Activated CD4-positive, alpha-beta T cell treated with anti-CD3 and anti-CD28 coated beads, Interleukin-2, Interleukin-4, amounts not matched to agents 100 ng/mL and 50 ng/mL, durations not matched to agents 16 hours and 8 hours (primary cell): Measurements from ENCODE around the gene CERS2.

Experiments
- DNase-seq: peaks from one replicate; pipeline ENCODE4 v3.0.0-alpha.2; 2020; ENCODE audit warnings: low spot score

CERS2 gene

DNA sequence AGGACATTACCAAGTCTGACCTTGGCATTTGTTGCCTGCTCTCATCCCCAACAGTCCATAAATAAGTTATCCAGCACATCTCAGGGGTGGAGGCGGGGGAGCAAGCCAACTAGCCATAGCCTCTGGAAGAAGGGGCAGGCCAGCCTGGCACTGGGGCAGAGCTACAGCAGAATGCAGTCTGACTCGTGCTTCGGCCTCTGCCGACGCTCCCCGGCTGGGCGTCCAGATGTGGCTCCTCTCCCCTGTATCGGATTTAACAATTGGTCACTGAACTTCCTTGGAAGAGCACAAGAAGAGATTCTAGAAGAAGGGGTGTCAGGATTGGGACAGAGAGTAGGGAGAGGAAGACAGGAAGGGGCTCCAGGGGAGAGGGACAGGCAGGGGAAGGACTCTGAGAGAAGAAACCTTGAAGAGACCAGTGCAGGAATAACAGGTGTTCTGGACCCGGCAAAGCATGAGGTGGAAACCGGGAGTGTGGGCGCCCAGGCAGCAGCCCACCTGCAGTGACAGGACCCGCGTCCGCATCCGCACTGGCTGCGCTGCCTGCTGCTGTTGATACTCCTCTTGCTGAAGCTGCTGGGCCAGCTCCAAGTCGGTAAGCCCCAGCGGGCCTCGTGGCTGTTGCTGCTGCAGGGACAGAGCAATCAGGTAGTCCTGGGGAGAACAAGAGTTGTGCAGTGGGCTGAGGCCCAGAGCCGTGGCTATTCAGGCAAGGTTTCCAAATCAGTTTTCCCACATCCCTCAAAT lies 22.7 kb upstream of the CERS2 start:
- DNase-seq: no peak

DNA sequence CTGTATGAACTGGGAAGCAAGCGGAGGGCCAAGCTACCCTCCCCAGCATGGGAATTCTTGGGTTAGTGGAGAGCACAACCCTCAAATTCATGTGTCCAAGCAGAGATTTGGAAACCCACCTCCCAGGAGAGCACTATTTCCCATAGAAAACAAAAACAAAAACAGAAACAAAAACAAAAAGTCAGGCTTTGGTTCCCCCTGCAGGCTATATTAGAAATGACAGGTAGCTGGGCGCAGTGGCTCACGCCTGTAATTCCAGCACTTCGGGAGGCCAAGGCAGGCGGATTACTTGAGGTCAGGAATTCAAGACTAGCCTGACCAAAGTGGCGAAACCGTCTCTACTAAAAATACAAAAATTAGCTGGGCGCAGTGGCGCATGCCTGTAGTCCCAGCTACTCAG lies 21.3 kb upstream of the CERS2 start:
- DNase-seq: no peak

DNA sequence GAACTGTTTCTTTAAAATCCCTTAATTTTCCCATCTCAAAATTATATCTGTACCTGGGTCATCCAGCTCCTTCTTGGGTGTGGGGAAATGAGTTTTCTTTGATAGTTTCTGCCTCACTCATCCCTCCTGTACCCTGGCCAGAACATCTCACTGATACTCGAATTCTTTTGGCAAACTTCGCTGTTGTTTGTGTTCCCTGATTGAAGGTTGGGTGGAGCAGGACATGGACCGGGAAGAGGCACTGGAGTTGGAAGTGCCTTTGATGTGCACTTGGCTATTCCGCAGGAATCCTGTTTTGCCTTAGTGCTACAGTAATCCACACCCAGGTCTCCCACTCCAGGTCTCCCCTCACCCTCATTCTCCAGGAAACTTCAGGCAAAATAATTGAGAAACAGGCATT lies 20.8 kb upstream of the CERS2 start:
- no peak for DNase-seq

DNA sequence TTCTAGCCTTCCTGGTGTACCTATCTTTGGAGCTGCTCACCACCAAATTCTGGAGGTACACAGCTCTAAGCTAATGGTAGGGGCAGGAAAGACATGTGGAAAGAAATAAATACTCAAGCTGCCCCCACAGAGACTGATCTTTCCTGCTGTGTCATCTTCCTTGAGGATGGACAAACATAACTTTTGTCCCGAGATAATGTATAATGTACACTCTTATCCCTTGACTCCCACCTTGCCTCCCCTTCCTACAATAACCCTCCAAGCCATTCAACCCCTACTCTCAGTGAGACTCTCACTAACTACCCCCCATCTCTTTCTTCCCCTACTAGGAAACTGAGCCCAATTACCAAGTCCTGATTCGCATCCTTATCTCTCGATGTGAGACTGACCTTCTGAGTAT lies 19.6 kb upstream of the CERS2 start:
- no peak for DNase-seq

DNA sequence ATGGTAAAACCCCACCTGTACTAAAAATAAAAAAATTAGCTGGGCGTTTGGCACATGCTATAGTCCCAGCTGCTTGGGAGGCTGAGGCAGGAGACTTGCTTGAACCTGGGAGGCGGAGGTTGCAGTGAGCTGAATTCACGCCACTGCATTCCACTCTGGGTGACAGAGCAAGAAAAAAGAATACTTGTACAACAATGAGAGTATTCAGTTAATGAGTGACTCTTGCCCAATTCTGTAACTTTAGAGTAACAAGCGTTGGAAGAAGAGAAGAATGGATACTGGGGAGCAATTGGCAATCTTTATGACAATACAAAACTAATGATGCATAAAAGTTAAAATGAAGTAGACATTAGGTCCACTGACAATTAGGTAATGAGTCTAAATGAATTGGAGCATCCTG lies 18.0 kb upstream of the CERS2 start:
- DNase-seq: no peak

DNA sequence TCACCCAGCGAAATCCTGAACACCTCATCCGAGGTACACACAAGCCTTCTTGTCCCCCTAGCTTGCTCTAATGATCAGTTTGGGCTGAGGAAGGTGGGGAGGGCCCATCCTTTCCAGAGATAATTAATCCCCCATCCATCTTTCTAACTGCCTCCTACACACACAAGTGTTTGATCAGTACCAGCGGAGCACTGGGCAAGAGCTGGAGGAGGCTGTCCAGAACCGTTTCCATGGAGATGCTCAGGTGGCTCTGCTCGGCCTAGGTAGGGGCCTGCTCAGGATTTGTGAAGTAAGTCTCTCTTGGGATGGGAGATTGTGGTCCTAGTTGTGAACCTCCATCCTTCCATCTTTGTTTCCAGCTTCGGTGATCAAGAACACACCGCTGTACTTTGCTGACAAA lies 13.3 kb upstream of the CERS2 start:
- DNase-seq: no peak

DNA sequence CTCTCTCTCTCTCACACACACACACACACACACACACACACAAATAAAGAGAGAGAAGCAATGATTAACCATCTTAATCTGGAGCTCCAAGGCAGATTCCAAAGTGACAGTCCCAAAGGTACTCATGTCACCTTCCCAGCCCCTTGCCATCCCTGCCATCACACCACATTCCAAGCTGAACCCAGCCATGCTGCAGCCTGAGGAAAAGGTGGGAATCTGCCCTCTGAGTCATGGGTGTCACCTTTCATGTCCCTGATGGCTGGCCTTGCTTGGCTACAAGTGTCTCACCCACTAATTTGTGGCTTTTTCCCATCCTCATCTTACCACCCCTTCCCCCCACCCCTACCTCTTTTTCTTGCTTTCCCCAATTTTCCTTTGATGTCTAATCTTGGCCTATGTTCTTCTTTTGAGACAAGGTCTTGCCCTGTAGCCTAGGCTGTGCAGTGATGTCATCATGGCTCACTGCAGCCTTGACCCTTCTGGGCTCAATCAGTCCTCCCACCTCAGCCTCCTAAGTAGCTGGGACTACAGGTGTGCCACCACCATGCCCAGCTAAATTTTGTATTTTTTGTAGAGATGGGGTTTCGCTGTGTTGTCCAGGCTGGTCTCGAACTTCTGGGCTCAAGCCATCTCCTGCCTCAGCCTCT lies 10.7 kb upstream of the CERS2 start:
- no peak for DNase-seq

DNA sequence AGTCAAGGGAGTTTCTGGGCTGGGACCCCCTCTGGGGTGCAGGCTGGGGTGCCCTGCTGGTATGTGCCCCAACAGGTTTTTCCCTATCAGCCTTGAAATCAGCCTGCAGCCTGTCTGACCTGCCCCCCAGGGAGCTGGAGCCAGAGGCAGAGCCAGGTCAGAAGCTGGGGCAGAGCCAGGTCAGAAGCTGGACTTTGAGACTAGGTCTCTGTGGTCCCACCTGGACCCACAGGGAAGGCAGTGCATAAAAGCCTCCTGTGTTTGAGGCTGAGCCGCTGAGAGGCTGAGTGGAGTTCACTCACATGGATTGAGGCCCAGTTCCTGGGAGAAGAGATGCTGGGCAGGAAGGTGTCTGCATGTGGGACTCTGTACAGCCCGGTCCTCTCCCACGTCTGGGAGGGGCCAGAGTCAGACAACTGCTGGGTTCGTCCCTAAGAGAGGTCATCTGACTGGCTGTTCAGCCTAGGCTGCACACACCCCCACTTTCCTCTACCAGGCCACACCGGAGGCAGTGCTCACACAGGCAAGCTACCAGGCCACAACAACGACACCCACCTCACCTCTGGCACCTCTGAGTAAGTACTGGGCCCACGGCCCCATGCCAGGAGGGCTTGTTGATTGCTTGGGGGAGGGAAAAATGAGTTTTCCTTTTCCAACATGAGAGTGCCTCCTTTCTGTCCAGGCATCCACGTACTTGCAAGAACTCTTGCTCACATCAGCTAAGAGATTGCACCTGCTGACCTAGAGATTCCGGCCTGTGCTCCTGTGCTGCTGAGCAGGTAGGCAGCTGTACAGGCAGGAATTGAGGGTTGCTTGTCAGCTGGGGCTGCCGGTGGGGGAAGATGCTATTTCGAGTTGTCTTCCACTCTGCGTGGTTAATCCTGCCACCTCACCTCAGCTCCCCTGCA lies 7.4 kb upstream of the CERS2 start, which contains the start of gene ANXA9:
Gene ANXA9, plus strand, starts transcription at position 488 of the 908 bp plus-strand sequence. CDS start 814 bp downstream, outside the sequence.
- no peak for DNase-seq

DNA sequence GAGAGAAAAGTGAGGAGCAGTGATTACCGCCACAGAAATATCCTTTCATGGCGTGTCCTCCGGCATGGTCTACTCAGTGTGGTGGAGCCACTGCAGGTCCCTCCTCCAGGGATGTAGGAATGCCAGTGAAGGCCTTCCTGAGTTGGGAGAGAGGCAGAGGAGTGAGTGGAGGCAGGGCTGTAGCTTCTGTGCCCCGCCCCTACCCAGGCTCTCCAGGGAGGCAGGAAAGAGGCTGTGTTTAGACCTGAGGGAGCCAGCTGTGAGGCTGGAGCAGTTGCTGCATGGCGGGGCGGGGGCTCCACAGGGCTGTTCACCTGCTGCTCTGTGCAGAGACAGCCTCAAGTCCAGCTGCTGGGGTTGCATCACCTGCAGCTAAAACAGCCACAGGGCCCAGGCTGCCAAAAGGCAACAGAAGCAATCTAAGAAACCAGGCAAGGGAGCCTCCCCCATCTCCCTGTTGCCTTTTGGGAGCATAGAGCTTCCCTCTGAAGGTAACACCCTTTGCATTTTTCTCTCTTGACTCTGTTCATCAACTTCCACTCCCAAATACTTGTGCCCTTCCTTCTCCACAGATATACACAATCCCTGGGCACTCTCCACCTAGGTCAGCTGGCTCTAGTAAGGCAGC lies 6.7 kb upstream of the CERS2 start:
- DNase-seq: no peak

DNA sequence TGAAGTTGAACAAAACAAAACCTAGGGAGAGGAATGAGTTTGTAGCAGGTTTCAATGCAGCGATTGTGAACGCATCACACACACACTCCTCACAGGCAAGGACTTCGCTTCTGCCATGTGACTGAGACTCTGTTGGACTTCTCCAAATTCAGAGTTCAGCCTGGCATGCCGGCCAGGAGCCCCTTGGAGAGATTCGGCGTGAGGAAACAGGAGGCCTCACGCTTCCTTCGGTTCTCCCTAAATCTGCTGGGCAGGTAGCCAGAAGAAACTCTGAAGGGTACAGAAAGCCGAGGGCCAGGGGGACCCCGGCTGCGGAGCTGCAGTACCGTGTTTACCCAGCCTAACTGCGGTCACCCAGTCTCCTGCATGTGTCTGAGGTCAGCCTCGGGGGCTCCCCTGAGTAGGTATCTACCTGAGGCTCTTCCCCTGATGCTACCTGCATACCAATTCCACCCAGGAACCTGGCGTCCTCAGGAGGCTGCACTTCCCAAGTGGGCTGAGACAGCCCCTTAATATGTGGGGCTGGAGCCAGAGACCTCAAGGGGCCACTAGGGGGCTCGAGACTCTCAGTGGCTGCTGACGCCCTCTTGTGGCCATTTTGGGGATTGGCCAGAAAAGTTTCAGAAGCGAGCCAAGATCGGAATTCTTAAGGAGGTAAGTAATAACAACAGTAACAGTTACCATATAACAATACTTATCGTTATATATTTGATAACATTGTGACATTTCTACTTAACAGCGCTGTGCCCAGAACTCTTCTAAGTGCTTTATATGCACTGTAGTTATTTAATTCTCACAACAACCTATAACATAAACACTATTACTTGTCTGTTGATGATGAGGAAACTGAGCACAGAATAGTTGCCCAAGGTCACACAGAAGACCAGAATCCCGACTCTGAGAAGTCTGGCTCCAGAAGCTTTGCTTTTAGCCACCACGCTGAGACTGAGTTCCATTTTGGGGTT lies 4.7 kb upstream of the CERS2 start:
- peak; percentile 90 for DNase-seq

DNA sequence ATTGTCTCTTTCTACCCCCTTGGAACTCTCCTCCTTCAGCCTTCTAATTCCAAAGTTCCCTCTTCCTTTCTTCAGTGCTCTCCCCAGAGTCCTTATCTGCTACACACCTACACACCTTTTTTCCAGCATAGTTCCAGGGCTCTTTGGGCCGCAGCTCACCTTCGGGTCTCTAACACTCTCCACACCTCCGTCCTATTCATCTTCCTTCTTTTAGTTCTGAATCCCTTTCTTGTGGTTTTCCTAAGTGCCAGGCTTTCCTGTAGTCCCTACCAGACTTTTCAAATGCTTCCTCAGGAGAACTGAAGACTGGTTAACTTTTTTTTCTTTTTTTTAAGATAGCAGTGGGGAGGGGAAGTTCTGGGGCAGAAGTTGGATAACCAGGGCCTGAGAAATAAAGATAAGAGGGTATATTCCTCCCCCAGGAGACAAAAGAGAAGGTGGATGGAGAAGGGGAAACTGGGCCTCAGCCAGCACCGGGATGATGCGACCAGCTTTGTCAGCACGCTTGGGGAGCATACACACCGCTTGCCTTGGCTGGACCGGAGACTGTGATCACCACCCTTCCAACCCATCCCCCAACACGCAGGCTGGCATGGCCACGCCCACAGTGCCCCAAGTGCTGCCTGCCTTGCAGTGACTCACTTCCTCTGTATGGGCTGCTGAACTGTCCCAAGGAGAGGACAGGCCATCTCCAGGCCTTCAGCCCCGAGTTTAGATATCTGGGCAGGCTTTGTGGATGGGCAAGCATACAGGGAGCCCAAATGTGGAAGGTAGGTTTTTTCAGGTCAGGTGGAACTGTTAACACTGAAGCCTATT lies 2.5 kb upstream of the CERS2 start:
- DNase-seq: peak; percentile 93

DNA sequence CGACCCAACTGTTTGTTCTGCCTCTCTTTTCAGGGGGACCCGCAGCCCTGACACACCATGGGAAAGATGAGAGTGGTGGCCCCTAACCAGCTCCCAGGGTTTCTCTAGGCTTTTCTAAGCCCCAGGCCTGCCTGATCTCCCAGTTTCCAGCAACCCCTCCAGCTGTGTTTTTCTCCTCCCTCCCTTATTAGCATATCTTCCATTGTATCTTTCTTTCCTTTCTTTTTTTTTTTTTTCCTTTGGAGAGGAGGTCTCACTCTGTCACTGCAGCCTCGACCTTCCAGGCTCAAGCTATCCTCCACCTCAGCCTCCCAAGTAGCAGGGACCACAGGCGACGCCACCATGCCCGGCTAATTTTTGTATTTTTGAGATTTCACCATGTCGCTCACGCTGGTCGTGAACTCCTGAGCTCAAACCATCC lies 1.8 kb upstream of the CERS2 start:
- DNase-seq: no peak

DNA sequence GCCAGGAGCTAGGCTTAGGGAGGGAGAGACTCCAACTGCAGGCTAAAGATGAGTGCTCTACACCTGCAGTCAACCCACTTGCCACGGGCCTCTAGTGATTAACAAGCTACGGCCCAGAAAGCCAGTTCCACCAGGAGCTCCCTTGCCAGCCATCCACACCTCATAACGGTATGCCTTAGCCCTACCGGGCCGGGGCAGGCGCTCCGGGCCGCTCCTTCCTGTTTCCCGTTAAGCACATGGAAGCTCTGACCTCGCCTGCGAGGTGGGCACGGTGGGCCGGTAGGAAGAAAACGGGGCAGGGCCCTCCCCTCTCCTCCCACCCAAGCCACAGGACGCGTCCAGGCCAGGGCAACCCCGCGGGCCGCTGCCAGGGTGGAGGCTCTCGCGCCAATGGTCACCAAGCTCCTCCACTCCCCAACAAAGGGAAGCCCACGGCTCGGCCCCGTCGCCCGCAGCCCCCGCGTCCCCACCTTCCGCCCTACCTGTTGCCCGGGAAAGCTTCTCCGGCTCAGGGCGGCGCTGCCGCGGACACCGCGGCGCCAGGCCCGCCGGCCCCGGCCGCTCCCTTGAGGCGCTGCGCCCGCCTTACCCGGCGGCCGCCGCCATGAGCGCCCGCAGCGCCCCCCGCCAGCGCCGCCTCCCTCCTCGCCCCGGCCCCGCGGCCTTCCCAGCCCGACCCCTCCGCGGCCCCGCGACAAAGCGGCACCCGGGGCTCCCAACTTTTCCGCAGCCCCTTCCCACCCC lies 627 bp downstream of the CERS2 start:
- DNase-seq: peak; percentile 46

DNA sequence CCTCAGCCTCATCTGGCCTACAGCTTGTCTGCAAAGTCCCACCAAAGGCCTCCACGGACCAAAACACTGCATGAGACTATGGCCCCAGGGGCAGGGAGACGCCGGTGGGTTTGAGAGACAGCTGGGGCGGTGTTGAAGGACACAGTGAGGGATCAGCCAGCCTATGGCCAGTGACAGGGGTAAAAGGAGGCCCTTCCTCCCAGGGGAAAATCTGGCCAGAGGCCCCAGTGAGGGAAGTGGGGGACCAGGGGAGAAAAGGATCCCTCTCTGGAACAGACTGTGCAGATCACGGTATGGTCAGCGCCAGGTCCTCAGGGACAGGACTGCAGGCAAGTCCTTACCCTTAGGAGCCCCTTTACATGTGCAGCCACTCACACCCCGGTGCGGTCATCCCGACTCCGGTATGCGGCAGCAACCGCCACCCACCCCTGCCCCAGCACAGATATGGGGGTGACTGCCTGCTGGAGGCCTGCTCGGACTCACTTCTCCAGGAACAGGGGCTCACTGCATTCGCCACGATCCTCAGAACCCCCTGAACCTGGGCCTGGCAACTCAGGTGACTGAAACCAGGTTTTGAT lies 1.3 kb downstream of the CERS2 start:
- peak; percentile 16 for DNase-seq

DNA sequence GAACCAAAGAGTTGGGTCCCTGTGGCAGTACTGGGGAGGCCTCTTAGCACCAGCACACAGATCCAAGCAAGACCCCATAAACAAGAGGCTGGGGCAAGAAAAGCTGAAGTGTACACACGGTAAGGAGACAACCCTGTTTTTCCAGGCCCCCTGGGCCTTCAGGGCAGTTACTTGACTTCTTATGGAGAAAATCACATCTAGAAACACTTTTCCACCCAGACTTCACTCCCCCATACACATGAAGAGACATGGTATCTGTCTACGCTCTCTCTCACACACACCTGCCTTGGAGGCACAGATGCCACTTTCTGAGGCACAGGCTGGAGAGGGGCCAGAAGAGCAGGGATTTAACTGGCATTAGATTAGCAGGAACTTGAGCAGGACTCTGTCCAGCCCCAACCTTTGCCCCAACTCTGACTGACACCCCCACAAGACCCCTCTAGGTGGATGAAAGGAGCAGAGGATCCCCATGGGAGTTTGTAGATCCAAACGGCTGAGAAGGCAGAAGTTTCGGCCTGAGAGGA lies 2.2 kb downstream of the CERS2 start:
- DNase-seq: no peak

DNA sequence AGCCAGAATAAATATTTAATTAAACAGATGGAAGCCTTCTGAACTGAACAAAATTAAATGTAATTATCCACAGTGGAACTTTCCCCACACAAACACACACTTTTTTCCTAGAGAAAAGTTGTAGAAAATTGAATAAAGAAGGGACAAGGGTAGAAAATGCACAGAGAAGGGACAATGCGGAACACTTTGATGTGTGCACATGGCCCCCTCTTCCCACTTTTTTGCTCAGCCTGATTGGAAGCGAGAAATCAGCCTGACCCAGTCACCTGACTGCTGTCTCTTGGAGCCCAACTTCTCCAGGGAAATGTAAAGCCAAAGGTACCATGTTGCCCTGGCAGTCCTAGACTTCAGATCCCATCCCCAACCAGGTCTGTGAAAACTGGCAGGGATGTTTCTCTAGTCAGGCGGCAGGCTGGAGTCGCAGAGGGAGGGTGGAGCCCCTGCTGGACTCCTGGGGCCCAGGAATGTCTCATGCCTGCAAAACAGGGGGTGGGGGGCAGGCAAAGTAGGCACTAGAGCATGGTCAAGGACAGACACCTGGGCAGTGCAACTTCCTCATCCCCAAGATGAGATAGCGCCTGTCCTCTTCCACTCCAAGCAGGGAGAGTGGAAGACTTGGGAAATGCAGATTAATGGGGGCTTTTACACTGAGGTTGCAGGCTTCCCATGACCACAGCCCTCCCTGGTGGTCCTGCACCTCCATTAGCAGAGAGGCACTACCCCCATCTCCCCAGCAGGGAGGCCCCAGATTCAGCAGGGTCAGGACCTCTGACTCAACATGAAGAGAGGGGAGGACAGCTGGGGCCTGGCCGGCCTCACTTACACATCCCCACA lies 2.8 kb downstream of the CERS2 start:
- no peak for DNase-seq

DNA sequence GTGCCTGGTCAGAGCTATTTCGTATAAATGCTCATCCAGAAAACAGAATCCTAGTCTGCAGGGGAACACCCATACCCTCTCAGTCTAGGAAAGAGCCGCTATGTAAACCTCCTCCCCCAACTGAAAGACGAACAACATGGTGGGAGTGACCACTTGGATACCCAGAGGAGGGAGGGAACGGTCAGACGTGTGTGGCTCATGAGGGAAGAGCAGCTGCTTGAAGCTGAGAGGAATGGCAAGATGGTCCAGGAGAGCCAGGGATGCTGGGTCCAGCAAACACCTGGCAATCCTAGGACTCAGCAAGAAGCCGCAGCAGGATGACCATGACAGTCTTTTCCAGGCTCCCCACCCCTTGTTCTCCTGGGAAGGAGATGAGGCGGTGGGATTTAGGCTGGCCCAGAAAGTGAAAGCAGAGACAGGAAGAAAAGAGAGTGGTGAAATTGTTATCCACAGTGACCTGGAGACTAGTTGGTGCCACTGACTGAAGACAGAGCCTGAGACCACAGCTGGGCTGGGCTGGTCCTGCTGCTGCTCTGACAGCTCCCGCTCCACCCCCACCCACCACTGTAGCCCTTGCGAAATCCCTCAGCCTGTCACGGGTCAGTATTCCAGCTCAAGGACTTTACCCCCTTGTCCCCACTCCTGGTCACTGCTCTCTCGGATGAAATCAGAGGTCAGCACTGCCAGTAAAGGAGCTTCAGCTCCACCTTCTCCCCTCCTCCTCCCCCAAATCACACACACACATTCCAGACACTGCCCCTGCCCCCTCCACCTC lies 3.6 kb downstream of the CERS2 start:
- no peak for DNase-seq
